ENCODE measurements around the gene LRRC4B. TPM values are rescaled to one million over a fixed set of nuclear protein-coding genes. Genes with fewer than 3 reads are reported as not detected.

LRRC4B gene
- total and polyA plus RNA-seq, 2 of the 8 experiments (the other 6 are each of a cell fraction or from before 2014, with no cell fraction given): 13.4 to 21.2 TPM

- TF ChIP-seq, protein P1, sequence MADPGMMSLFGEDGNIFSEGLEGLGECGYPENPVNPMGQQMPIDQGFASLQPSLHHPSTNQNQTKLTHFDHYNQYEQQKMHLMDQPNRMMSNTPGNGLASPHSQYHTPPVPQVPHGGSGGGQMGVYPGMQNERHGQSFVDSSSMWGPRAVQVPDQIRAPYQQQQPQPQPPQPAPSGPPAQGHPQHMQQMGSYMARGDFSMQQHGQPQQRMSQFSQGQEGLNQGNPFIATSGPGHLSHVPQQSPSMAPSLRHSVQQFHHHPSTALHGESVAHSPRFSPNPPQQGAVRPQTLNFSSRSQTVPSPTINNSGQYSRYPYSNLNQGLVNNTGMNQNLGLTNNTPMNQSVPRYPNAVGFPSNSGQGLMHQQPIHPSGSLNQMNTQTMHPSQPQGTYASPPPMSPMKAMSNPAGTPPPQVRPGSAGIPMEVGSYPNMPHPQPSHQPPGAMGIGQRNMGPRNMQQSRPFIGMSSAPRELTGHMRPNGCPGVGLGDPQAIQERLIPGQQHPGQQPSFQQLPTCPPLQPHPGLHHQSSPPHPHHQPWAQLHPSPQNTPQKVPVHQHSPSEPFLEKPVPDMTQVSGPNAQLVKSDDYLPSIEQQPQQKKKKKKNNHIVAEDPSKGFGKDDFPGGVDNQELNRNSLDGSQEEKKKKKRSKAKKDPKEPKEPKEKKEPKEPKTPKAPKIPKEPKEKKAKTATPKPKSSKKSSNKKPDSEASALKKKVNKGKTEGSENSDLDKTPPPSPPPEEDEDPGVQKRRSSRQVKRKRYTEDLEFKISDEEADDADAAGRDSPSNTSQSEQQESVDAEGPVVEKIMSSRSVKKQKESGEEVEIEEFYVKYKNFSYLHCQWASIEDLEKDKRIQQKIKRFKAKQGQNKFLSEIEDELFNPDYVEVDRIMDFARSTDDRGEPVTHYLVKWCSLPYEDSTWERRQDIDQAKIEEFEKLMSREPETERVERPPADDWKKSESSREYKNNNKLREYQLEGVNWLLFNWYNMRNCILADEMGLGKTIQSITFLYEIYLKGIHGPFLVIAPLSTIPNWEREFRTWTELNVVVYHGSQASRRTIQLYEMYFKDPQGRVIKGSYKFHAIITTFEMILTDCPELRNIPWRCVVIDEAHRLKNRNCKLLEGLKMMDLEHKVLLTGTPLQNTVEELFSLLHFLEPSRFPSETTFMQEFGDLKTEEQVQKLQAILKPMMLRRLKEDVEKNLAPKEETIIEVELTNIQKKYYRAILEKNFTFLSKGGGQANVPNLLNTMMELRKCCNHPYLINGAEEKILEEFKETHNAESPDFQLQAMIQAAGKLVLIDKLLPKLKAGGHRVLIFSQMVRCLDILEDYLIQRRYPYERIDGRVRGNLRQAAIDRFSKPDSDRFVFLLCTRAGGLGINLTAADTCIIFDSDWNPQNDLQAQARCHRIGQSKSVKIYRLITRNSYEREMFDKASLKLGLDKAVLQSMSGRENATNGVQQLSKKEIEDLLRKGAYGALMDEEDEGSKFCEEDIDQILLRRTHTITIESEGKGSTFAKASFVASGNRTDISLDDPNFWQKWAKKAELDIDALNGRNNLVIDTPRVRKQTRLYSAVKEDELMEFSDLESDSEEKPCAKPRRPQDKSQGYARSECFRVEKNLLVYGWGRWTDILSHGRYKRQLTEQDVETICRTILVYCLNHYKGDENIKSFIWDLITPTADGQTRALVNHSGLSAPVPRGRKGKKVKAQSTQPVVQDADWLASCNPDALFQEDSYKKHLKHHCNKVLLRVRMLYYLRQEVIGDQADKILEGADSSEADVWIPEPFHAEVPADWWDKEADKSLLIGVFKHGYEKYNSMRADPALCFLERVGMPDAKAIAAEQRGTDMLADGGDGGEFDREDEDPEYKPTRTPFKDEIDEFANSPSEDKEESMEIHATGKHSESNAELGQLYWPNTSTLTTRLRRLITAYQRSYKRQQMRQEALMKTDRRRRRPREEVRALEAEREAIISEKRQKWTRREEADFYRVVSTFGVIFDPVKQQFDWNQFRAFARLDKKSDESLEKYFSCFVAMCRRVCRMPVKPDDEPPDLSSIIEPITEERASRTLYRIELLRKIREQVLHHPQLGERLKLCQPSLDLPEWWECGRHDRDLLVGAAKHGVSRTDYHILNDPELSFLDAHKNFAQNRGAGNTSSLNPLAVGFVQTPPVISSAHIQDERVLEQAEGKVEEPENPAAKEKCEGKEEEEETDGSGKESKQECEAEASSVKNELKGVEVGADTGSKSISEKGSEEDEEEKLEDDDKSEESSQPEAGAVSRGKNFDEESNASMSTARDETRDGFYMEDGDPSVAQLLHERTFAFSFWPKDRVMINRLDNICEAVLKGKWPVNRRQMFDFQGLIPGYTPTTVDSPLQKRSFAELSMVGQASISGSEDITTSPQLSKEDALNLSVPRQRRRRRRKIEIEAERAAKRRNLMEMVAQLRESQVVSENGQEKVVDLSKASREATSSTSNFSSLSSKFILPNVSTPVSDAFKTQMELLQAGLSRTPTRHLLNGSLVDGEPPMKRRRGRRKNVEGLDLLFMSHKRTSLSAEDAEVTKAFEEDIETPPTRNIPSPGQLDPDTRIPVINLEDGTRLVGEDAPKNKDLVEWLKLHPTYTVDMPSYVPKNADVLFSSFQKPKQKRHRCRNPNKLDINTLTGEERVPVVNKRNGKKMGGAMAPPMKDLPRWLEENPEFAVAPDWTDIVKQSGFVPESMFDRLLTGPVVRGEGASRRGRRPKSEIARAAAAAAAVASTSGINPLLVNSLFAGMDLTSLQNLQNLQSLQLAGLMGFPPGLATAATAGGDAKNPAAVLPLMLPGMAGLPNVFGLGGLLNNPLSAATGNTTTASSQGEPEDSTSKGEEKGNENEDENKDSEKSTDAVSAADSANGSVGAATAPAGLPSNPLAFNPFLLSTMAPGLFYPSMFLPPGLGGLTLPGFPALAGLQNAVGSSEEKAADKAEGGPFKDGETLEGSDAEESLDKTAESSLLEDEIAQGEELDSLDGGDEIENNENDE (IDR thresholded peaks at IDR 0.05; ENCODE audit: insufficient replicate concordance, low read length): no peak
- TF ChIP-seq RBBP5 (IDR thresholded peaks at IDR 0.05; ENCODE audit: borderline replicate concordance, low read depth, low read length): no peak
- TF ChIP-seq CHD2 (IDR thresholded peaks at IDR 0.05; ENCODE audit: low read length): no peak
- TF ChIP-seq KDM4A (IDR thresholded peaks at IDR 0.05; ENCODE audit: low read depth, low read length, severe bottlenecking): no peak
- no peak for TF ChIP-seq ZNF274 (IDR thresholded peaks at IDR 0.05; ENCODE audit: borderline replicate concordance, extremely low read depth, low read length)
- TF ChIP-seq CEBPB (IDR thresholded peaks at IDR 0.05; ENCODE audit: low read depth, low read length): no peak
- no peak for TF ChIP-seq SP2 (IDR thresholded peaks at IDR 0.05; ENCODE audit: low read length)
- TF ChIP-seq RAD21 (IDR thresholded peaks at IDR 0.05 in 1 of 2, conservative IDR thresholded peaks at IDR 0.05 in 1 of 2; ENCODE audit: low read depth in 2 of 2, low read length in 2 of 2): no peak
- no peak for TF ChIP-seq EZH2 (IDR thresholded peaks at IDR 0.05; ENCODE audit: low read depth, low read length, severe bottlenecking)
- no peak for TF ChIP-seq CHD1 (IDR thresholded peaks at IDR 0.05; ENCODE audit: low read depth, low read length)
These were observed 47.3 kb downstream of the LRRC4B start (continued) for GRCh38 chr19:50520822-50521465.
